ENCODE results near the gene BUD13. TPM values are rescaled to one million over a fixed set of nuclear protein-coding genes. Genes with fewer than 3 reads are reported as not detected.
A peak's percentile ranks its signal among the peaks of the same experiment; 100 is the strongest.

The BUD13 gene
- total RNA-seq, 4 donors from 2014 or later, result 10.8 to 17.1 (median 12.5) TPM

GRCh38 chr11:116776522-116776984 is 3.8 kb upstream of the BUD13 start:
- Histone ChIP-seq H3K4me1 (peaks cover 10 to 16% (median 14%) of the 10 kb centered on the region in 4 donors), H3K27me3 (no peaks in the 10 kb centered on the region), H3K27ac (replicated peaks in 1 of 4) (no peak overlapping the region), H3K36me3 (peaks cover 26 to 59% (median 46%) of the 10 kb centered on the region in 4 donors), H3K9me3 (no peaks in the 10 kb centered on the region), H3K4me3 (no peak overlapping the region)
- DNase-seq (ENCODE audit: extremely low spot score), result no peak
- intact Hi-C loops (cut with DNase I), result loop anchor here (10.0 kb wide), 2 partner anchors 458 to 548 kb away; partner anchors contain the start of genes CEP164, PCSK7 and RNF214
- TF ChIP-seq POLR2AphosphoS5 (IDR thresholded peaks at IDR 0.05) (no peak), POLR2A (IDR thresholded peaks at IDR 0.05; ENCODE audit: low read depth) (no peak), CTCF (IDR thresholded peaks at IDR 0.05) (no peak), EP300 (IDR thresholded peaks at IDR 0.05) (no peak)

DNA sequence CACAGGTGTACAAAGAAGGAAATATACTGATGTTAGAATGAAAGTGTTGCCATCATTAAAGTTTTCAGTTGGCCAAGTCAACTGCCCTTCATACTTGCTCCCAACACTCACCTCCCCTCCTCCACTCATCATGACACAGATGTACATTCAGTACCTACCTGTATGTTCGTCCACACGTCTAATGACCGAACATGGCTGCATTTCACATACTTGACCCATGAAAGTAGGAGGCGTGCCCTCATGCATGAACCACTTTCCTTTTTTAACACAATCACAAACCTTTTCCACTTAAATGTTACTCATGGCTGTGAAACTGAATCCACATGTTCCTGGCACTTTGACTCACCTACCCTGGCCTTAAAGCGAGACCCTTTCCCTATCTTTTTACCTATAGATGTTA is 3.2 kb upstream of the BUD13 start:
- TF ChIP-seq POLR2AphosphoS5 (IDR thresholded peaks at IDR 0.05) (no peak), CTCF (IDR thresholded peaks at IDR 0.05) (no peak), EP300 (IDR thresholded peaks at IDR 0.05) (no peak), POLR2A (IDR thresholded peaks at IDR 0.05; ENCODE audit: low read depth) (no peak)
- no peaks in the 10 kb centered on the region for H3K27me3 ChIP-seq
- H3K9me3 ChIP-seq, result no peaks in the 10 kb centered on the region
- WGBS, result 84% methylated on average over 5 of the region's 5 CpGs
- intact Hi-C loops (cut with DNase I), result loop anchor here (10.0 kb wide), 2 partner anchors 459 to 549 kb away; partner anchors contain the start of genes CEP164, PCSK7 and RNF214
- H3K36me3 ChIP-seq, result peaks cover 20 to 53% (median 41%) of the 10 kb centered on the region in 4 donors
- H3K27ac ChIP-seq (replicated peaks in 1 of 4), result no peak overlapping the region
- no peak for DNase-seq (ENCODE audit: extremely low spot score)
- no peak overlapping the region for H3K4me3 ChIP-seq
- peaks cover 16 to 22% (median 20%) of the 10 kb centered on the region in 4 donors for H3K4me1 ChIP-seq

- peaks cover 20 to 32% (median 28%) of the 10 kb centered on the region in 4 donors for H3K4me1 ChIP-seq
- DNase-seq (ENCODE audit: extremely low spot score), result no peak
- no peak overlapping the region for H3K27ac ChIP-seq (replicated peaks in 1 of 4)
- no peak for TF ChIP-seq POLR2A (IDR thresholded peaks at IDR 0.05; ENCODE audit: low read depth)
- TF ChIP-seq EP300 (IDR thresholded peaks at IDR 0.05), result no peak
- TF ChIP-seq CTCF (IDR thresholded peaks at IDR 0.05), result no peak
- no peak for TF ChIP-seq POLR2AphosphoS5 (IDR thresholded peaks at IDR 0.05)
- peaks cover 10 to 44% (median 30%) of the 10 kb centered on the region in 4 donors for H3K36me3 ChIP-seq
- no peaks in the 10 kb centered on the region for H3K9me3 ChIP-seq
- WGBS, result 81% methylated on average over 5 of the region's 5 CpGs
- H3K4me3 ChIP-seq, result no peak overlapping the region
- H3K27me3 ChIP-seq, result no peaks in the 10 kb centered on the region
- intact Hi-C loops (cut with DNase I), result loop anchor here (10.0 kb wide), 2 partner anchors 460 to 550 kb away; partner anchors contain the start of genes CEP164, PCSK7 and RNF214
Measured at GRCh38 chr11:116774661-116775060, 1.9 kb upstream of the BUD13 start.

- H3K36me3 ChIP-seq, result peaks cover 3 to 44% (median 29%) of the 10 kb centered on the region in 4 donors
- no peak for DNase-seq (ENCODE audit: extremely low spot score)
- H3K27ac ChIP-seq (replicated peaks in 1 of 4), result peak overlapping the region; percentile 87 to 94 (median 92)
- no peaks in the 10 kb centered on the region for H3K9me3 ChIP-seq
- TF ChIP-seq POLR2AphosphoS5 (IDR thresholded peaks at IDR 0.05) (no peak), CTCF (IDR thresholded peaks at IDR 0.05) (no peak), POLR2A (IDR thresholded peaks at IDR 0.05; ENCODE audit: low read depth) (no peak), EP300 (IDR thresholded peaks at IDR 0.05) (no peak)
- H3K27me3 ChIP-seq, result no peaks in the 10 kb centered on the region
- WGBS, result 19% methylated on average over 12 of the region's 25 CpGs
- H3K4me1 ChIP-seq, result peaks cover 20 to 32% (median 28%) of the 10 kb centered on the region in 4 donors
- peak overlapping the region; percentile 80 to 90 (median 83) for H3K4me3 ChIP-seq
- intact Hi-C loops (cut with DNase I), result loop anchor here (10.0 kb wide), 2 partner anchors 461 to 551 kb away; partner anchors contain the start of genes CEP164, PCSK7 and RNF214
Measured at GRCh38 chr11:116773203-116774097, 663 bp upstream of the BUD13 start.

Data from esophagus muscularis mucosa (tissue), 4 donors.